ENCODE measurements around the gene SENP8. TPM values are rescaled to one million over a fixed set of nuclear protein-coding genes. Genes with fewer than 3 reads are reported as not detected.

The SENP8 gene
- total and polyA plus RNA-seq, 2 of the 13 experiments (the other 11 are each of a cell fraction or from before 2014, with no cell fraction given): 2.7 to 3.0 TPM

DNA sequence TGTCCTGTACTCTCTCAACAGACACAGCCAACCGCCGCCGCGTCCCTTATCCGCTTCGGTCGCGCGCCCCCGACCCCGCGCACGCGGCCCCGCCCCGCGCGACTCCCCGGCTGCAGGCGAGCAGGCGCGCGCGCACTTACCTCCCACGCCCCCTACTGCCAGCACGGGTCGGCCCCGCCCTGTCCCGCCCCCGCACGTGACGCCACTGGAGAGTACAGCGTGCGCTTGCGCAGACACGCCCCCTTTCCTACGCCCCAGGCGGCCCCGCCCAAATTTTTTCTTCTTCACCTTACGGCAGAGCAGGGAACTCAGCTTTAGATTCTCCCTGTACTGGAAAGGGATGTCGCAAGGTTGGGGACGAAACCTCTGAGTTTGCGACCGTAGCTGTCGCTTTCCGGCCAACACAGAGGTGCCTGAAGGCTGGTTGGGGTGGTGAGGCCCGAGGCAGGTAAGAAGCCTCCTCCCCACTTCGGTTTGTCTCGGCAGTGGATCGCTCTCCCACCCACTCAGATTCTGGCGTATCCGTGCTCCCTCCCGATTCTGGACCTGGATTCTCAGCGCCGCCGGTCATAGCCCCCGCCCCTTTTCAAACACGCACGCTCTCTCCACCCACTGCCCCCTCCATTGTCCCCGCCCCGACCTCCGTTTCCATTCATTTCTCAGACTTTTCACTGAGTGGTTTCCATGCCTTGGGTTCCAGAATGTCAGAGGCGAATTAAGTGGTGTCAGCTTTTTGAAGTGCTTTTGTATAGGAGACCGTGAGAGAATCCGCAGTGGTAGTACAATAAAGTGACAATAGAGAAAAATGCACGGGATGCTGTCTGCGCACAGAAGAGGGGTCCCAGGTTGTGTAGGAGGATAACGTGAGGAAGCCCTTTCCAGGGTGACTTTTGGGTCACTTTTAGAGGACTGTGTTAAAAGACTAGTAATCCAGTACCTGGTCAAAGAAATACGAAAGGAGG is at the start of gene SENP8, which contains the start of gene MYO9A (continued):
- TF ChIP-seq, protein P1, sequence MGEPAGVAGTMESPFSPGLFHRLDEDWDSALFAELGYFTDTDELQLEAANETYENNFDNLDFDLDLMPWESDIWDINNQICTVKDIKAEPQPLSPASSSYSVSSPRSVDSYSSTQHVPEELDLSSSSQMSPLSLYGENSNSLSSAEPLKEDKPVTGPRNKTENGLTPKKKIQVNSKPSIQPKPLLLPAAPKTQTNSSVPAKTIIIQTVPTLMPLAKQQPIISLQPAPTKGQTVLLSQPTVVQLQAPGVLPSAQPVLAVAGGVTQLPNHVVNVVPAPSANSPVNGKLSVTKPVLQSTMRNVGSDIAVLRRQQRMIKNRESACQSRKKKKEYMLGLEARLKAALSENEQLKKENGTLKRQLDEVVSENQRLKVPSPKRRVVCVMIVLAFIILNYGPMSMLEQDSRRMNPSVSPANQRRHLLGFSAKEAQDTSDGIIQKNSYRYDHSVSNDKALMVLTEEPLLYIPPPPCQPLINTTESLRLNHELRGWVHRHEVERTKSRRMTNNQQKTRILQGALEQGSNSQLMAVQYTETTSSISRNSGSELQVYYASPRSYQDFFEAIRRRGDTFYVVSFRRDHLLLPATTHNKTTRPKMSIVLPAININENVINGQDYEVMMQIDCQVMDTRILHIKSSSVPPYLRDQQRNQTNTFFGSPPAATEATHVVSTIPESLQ (CRISPR knock-in tag; conservative IDR thresholded peaks at IDR 0.05): 0 out of 2 replicates have a peak, but pooled peaks have one; percentile 22
- TF ChIP-seq, protein P2, sequence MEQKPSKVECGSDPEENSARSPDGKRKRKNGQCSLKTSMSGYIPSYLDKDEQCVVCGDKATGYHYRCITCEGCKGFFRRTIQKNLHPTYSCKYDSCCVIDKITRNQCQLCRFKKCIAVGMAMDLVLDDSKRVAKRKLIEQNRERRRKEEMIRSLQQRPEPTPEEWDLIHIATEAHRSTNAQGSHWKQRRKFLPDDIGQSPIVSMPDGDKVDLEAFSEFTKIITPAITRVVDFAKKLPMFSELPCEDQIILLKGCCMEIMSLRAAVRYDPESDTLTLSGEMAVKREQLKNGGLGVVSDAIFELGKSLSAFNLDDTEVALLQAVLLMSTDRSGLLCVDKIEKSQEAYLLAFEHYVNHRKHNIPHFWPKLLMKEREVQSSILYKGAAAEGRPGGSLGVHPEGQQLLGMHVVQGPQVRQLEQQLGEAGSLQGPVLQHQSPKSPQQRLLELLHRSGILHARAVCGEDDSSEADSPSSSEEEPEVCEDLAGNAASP (CRISPR knock-in tag; IDR thresholded peaks at IDR 0.05; ENCODE audit: borderline replicate concordance): 0 out of 2 replicates have a peak, but pooled peaks have one; percentile 2
- TF ChIP-seq AGO1 (IDR thresholded peaks at IDR 0.05; ENCODE audit: low read depth, low read length, poor library complexity, severe bottlenecking): no peak
- peak; percentile 58; the same call in 1 of the 2 replicates for TF ChIP-seq PHF8 (CRISPR knock-in tag; IDR thresholded peaks at IDR 0.05)
- TF ChIP-seq, protein P3, sequence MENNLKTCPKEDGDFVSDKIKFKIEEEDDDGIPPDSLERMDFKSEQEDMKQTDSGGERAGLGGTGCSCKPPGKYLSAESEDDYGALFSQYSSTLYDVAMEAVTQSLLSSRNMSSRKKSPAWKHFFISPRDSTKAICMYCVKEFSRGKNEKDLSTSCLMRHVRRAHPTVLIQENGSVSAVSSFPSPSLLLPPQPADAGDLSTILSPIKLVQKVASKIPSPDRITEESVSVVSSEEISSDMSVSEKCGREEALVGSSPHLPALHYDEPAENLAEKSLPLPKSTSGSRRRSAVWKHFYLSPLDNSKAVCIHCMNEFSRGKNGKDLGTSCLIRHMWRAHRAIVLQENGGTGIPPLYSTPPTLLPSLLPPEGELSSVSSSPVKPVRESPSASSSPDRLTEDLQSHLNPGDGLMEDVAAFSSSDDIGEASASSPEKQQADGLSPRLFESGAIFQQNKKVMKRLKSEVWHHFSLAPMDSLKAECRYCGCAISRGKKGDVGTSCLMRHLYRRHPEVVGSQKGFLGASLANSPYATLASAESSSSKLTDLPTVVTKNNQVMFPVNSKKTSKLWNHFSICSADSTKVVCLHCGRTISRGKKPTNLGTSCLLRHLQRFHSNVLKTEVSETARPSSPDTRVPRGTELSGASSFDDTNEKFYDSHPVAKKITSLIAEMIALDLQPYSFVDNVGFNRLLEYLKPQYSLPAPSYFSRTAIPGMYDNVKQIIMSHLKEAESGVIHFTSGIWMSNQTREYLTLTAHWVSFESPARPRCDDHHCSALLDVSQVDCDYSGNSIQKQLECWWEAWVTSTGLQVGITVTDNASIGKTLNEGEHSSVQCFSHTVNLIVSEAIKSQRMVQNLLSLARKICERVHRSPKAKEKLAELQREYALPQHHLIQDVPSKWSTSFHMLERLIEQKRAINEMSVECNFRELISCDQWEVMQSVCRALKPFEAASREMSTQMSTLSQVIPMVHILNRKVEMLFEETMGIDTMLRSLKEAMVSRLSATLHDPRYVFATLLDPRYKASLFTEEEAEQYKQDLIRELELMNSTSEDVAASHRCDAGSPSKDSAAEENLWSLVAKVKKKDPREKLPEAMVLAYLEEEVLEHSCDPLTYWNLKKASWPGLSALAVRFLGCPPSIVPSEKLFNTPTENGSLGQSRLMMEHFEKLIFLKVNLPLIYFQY (CRISPR knock-in tag; IDR thresholded peaks at IDR 0.05; ENCODE audit: borderline replicate concordance): no peak
- TF ChIP-seq ZNF550 (CRISPR knock-in tag; IDR thresholded peaks at IDR 0.05; ENCODE audit: borderline replicate concordance): no peak
- TF ChIP-seq ARNT2 (CRISPR knock-in tag; IDR thresholded peaks at IDR 0.05; ENCODE audit: low read depth): peak; percentile 65; the same call in 1 of the 2 replicates
- peak in 1 of 2 experiments; percentile 12; a peak in 1 of 4 replicates for TF ChIP-seq KLF16 (CRISPR knock-in tag; IDR thresholded peaks at IDR 0.05)
- TF ChIP-seq ZNF496 (CRISPR knock-in tag; IDR thresholded peaks at IDR 0.05; ENCODE audit: insufficient replicate concordance): no peak
- no peak for TF ChIP-seq NCOA5 (CRISPR knock-in tag; IDR thresholded peaks at IDR 0.05)
- TF ChIP-seq ZBTB7B (CRISPR knock-in tag; IDR thresholded peaks at IDR 0.05): no peak
- TF ChIP-seq KDM6A (CRISPR knock-in tag; IDR thresholded peaks at IDR 0.05; ENCODE audit: low read depth): no peak
- TF ChIP-seq ZNF292 (CRISPR knock-in tag; IDR thresholded peaks at IDR 0.05; ENCODE audit: borderline replicate concordance, low read depth): no peak
- TF ChIP-seq ZNF558 (CRISPR knock-in tag; IDR thresholded peaks at IDR 0.05; ENCODE audit: borderline replicate concordance): no peak
- TF ChIP-seq NPAS2 (CRISPR knock-in tag; IDR thresholded peaks at IDR 0.05; ENCODE audit: borderline replicate concordance): no peak
- TF ChIP-seq SNAI1 (CRISPR knock-in tag; IDR thresholded peaks at IDR 0.05; ENCODE audit: borderline replicate concordance): no peak
- no peak for TF ChIP-seq SETDB1 (CRISPR knock-in tag; IDR thresholded peaks at IDR 0.05; ENCODE audit: borderline replicate concordance)
- TF ChIP-seq ZNF263 (CRISPR knock-in tag; IDR thresholded peaks at IDR 0.05): peak; percentile 85

All from HepG2 (cell line).